GM19025 (cell line): ENCODE measurements around the gene CD55.

Source experiments
- ATAC-seq: cut with Tn5 transposase; IDR thresholded peaks from one replicate; pipeline ENCODE4 v1.9.1; 2021; ENCODE audit warnings: mild to moderate bottlenecking, low read depth, moderate library complexity; ENCODE audit not compliant: unreplicated experiment

Gene CD55

GRCh38 chr1:207328004-207328403 is 6.5 kb downstream of the CD55 start:
- no peak for ATAC-seq

GRCh38 chr1:207328908-207329440 is 7.5 kb downstream of the CD55 start:
- no peak for ATAC-seq

DNA sequence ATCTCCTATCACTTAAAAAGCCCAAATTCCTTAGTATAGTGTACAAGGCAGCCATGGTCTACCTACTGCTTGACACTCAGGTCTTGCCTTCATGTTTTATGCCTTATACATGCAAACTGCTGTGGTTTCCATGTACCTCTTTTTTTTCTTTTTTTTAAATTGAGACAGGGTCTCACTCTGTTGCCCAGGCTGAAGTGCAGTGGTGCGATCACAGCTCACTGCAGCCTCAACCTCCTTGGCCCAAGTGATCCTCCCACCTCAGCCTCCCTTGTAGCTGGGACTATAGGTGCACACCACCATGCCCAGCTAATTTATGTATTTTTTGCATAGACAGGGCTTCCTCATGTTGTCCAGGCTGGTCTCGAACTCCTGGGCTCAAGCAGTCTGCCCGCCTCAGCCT is 8.0 kb downstream of the CD55 start:
- no peak for ATAC-seq

DNA sequence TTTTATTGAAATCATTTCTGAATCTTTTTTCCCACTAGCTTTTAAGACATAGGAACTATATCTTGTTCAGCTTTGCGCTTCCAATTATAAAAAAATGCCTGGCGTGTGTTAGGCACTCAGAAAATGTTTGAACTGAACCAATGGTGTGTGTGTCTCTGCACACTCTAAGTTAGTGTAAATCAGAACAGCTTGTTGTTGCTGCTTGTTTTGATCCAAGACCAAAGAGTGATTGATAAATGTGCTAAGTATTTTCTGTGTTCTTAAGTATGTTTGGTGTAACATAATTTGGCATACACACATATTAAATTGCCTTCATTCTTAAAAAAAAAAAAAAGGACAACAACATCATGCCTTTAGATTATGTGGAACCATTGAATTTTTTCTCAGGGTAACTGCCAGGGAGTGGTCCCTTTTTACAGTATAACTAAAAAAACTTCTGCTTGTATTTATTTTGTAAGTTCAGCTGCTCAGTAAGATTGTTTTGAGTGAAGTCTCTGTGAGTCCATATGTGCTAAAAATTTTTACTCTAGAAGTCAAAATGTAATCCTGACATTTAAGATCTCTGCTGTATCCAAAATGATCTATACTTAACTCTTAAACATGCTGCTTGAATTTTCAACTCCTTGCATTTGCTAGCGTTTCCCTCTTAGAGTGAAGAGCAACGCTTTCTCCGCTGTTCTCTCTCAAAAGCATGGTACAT is 8.7 kb downstream of the CD55 start:
- no peak for ATAC-seq

DNA sequence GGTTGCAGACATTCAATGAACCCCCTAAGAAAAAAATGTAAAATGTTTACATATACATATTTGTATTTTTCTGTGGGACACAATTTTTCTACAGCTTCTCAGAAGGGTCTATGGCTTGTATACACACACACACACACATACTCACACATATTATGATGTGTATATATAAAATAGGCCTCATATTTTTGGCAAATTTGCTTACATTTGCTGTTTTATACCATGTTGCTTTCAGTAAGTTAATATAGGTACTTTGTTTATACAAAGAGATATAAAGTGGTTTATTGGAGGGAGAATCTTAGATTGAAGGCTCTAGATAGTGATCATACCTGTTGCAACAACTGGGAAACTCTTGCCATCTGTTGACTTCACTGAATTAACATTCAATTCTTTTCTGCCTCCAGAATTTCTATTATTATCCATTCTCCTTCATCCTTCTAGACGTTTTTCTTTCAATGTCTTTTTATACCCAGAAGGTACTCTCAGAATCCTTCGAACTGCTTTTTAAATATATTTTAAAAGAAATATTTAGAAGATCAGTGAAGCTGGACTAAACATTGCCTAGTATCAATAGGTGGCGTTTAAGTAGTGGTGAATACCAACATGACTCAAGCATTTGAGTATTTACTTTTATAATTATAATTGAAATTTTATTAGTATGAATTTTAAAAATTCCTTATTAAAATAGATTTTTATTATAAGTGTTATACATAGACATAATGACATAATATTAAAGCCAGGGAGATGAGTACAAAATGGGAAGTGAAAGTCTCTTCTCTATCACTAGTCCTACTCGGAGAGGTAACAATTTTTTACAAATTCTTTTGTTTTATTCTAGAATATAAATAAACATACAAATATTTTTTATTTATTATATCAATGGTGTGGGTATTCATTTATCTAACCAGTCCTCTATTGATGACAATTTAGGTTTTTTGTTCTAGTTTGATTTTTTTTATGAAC is 10.2 kb downstream of the CD55 start:
- no peak for ATAC-seq

DNA sequence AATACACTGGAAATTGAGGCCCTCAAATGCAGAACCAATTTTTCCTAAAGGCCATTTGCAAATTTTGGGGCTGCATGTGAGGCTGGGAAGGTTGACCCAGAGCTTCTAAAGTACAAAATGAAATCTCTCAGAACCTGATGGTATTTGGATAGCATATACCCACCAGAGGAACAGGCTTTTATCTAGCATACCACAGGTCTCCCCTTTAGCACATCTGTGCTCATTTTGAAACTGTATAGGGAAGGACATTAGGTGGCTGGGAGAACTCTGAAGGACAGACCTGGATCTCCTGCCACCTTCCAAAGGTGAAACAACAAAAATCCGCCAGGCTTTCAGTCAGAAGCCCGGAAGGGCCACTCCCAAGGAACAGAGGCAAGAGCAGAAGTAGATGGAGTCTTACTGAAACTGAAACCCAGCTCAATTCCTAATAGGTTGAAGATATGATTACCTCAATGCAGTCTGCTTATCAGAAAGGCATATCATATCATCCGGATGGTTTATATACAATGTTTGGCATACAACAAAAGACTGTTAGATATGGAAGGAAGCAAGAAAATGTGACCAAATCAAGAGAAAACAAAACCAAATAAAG is 11.6 kb downstream of the CD55 start:
- no peak for ATAC-seq

DNA sequence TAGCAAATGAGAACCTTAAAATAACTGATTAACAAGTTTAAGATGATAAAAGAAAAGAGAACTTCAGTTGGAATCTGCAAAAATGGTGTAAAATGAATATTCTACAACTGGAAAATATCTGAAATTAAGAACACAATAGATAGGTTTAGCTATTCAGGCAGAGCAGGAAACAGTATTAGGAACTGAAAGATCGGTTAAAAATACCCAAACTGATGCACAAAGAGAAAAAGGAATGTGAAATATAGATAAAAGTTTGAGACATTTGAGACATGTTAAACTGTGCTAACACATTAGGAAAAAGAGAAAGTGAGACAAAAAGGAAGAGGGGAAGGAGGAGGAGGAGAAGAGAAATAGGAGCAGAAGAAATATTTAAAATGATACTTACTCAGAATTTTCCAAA is 12.1 kb downstream of the CD55 start:
- ATAC-seq, result no peak

DNA sequence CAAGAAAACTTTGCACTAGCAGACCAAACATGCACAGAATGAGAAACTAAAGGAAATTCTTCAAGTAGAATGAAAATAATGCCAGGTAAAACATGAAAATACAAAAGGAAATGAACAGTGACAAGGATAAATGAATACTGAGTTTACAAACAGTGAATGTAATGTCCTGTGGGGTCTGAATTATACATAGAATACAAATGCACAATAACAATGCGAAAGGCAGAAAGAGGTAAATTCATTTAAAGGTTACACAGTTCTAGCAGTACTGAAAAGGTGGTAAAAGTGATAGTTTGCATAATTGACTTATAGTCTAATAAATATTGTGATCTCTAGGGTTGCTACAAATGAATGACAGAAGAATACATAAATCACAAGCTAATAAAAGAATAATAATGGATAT is 12.9 kb downstream of the CD55 start:
- ATAC-seq, result no peak

GRCh38 chr1:207335138-207335537 is 13.7 kb downstream of the CD55 start:
- no peak for ATAC-seq

DNA sequence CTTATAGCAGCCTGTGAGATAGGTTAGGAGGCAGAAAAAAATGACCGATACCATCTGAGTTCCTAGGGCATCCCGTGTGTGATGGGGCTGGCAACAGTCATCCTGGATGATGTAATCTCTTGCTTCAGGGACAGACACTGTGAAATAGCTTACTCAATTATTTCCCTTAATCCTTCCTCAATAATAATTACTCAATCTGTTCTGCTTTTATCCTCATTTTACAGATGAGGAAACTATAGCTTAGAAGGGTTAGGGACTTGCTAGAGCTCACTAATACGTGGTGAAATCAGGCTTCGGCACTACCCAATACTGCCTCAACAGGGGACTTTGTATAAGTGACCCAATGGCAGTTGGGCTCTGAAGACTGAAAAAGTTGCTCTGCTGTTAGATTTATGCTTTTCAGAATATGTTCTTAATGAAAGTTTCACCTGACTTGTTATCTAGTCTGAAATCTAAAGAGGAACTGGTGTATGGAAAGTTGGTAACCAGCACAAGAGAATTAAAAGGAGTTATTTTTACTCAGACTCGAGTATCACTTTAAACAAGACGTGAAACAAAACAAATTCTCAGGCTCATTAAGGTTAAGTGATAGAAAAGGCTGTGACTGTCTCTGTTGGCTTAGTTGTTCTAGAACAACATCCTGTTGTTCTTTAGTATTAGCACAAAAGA is 14.4 kb downstream of the CD55 start:
- ATAC-seq, result peak; percentile 57

DNA sequence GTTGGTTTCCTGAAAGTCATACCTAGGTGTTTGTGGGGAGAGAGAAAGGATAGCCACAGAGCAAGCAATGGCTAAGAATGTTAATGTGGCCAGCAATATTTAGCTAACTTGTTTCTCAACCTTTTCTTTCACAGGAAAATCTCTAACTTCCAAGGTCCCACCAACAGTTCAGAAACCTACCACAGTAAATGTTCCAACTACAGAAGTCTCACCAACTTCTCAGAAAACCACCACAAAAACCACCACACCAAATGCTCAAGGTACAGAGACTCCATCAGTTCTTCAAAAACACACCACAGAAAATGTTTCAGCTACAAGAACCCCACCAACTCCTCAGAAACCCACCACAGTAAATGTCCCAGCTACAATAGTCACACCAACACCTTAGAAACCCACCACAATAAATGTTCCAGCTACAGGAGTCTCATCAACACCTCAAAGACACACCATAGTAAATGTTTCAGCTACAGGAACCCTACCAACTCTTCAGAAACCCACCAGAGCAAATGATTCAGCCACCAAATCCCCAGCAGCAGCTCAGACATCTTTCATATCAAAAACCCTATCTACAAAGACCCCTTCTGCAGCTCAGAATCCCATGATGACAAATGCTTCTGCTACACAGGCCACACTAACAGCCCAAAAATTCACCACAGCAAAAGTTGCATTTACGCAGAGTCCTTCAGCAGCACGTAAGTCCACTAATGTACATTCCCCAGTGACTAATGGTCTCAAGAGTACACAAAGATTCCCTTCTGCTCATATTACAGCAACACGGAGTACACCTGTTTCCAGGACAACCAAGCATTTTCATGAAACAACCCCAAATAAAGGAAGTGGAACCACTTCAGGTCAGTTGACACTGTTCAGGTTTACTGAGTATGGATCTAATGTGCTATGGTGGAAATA is 15.3 kb downstream of the CD55 start:
- peak; percentile 62 for ATAC-seq

- no peak for ATAC-seq
Measured at GRCh38 chr1:207342332-207342731, 20.9 kb downstream of the CD55 start.

DNA sequence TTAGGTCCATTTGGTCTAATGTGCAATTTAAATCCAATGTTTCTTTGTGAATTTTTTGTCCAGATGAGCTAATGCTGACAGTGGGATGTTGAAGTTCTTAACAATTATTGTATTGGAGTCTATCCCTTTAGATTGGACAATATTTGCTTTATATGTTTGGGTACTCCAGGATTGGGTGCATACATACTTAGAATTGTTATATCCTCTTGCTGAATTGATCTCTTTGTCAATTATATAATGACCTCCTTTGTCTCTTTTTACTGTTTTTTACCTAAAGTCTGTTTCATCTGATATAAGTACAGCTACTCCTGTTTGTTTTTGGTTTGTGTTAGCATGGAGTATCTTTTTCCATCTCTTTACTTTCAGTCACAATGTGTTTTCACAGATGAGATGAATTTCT is 22.2 kb downstream of the CD55 start:
- no peak for ATAC-seq

DNA sequence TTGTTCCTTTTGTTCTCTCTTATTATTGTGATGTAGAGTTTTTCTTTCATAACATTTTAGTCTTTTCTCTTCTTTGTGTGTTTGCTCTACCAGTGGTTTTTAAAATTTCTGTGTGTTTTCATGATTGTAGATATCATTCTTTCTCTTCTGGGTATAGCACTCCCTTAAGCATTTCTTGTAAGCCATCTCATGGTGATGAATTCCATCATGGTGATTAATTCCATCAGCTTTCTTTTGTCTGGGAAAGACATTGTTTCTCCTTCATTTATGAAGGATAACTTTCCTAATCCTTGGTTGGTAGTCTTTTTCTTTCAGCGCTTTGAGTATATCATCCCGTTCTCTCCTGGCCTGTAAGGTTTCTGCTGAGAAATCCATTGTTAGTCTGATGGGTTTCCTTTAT is 22.7 kb downstream of the CD55 start:
- no peak for ATAC-seq

DNA sequence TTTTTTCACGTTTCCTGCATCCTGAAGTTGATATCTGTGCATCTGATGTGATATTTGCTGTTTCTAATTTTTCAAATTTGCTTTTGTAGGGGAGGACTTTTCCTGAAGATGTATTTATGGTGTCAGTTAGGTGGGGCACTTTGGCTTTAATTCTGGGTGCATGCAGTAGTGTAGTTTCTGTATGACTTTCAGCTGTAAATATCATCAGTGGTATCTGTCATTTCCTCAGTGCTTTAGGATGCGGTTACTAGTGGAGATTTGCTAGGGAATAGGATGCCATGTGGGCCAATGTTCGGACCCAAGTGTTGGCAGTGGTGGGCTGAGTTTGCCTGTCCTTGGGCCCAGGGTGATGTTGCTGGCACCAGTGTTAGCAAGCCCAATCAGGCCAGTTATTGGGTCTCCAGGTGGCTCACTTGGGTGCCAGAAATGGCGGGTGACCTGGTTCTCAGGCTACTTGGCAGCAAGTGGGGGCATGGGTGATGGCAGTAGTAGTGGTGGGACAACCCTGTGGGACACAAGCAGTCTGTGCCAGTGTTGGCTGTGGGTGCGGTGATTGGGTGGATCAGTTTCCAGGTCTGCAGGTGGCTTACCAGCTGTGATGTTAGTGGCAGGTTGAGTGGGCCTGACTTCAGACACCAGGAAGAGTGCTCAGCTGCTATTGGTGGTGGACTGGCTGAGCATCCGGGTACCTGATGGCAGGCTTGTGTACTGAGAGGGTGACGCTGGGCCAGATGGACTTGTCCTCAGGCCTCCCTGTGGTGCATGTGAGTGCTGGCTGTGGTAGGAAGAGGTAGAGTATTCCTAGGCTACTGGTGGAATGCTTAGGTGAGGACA is 24.4 kb downstream of the CD55 start:
- ATAC-seq, result no peak

- no peak for ATAC-seq
Measured at GRCh38 chr1:207346513-207346912, 25.0 kb downstream of the CD55 start.

GRCh38 chr1:207349979-207350378 is 28.5 kb downstream of the CD55 start:
- ATAC-seq, result no peak

GRCh38 chr1:207352554-207352953 is 31.1 kb downstream of the CD55 start:
- ATAC-seq, result no peak

DNA sequence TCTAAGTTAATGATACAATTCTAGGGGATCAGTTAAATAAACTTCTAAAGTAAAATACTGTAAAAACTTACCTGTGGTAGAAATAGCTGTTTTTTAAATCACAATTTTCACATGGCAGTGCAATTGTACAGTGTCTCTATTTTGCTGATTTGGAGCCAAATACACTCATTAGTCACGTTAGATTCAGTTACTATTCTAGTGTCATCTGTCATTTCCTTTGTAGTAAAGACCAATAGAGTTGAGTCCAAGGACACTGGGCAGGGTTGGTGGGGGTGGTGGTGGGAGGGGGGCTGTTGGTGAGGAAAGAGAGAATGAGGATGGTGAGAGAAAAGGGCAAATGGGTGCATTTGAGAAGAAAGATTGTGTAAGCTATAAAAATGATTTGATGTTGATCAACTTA is 33.6 kb downstream of the CD55 start:
- ATAC-seq, result no peak
